HEK293 (cell line): ENCODE results near the gene TSHZ3.

Experiments
- CTCF ChIA-PET: fragments of 350-600 bp; formaldehyde crosslinking; extraction: SDS; loops from one replicate; lab custom pipeline; 2021; ENCODE audit warnings: antibody characterized with exemption; lab: Yijun Ruan, JAX
- POLR2A ChIA-PET: fragments of 300-600 bp; formaldehyde crosslinking; extraction: SDS; loops from one replicate; lab custom pipeline; 2020; ENCODE audit warnings: antibody characterized with exemption, inconsistent platforms; lab: Yijun Ruan, JAX
- H3K27ac ChIP-seq: fragments of 200-500 bp; sonication (Bioruptor generic); 2 replicates; pipeline ENCODE4 v1.5.1; 2014; ENCODE audit warnings: low read depth, low read length, control low read depth, inconsistent platforms; ENCODE audit errors: extremely low read depth
- H3K36me3 ChIP-seq, 2 experiments: fragments of 200-500 bp in 1 of 2; sonication (Bioruptor generic) in 1 of 2; 1 replicate in 1 of 2; 2 replicates in 1 of 2; pipeline ENCODE4 v1.5.1; 2014 to 2017; ENCODE audit warnings: inconsistent platforms in 2 of 2, low read length in 2 of 2; ENCODE audit not compliant: control insufficient read depth in 2 of 2, insufficient read depth in 1 of 2
- H3K4me1 ChIP-seq: fragments of 200-500 bp; sonication (Bioruptor generic); 2 replicates; pipeline ENCODE4 v1.5.1; 2014; ENCODE audit warnings: mild to moderate bottlenecking, low read length, inconsistent platforms; ENCODE audit not compliant: control insufficient read depth, insufficient read depth
- H3K4me3 ChIP-seq: 2 replicates; pipeline ENCODE4 v1.5.1; 2011; ENCODE audit warnings: low read depth, mild to moderate bottlenecking, control low read depth, low read length, moderate library complexity
- H3K9me3 ChIP-seq: fragments of 200-500 bp; sonication (Bioruptor generic); 2 replicates; pipeline ENCODE4 v1.5.1; 2014; ENCODE audit warnings: low read depth, low read length, inconsistent platforms; ENCODE audit not compliant: control insufficient read depth, insufficient read depth
- BCL11B ChIP-seq: fragments of 450-650 bp; formaldehyde crosslinking; IDR thresholded peaks from 2 replicates; pipeline ENCODE4 v1.5.1; 2016; ENCODE audit warnings: low read depth, missing biosample characterization, missing genetic modification characterization
- HOXD13 ChIP-seq: sonication (generic); formaldehyde crosslinking; IDR thresholded peaks from 2 replicates; pipeline ENCODE4 v1.8.0; 2022; ENCODE audit warnings: missing genetic modification reagents, borderline replicate concordance
- KLF9 ChIP-seq: fragments of 450-650 bp; formaldehyde crosslinking; IDR thresholded peaks from 2 replicates; pipeline ENCODE4 v1.5.1; 2016; ENCODE audit warnings: missing biosample characterization, missing genetic modification characterization, low read depth
- MYNN ChIP-seq: fragments of 450-650 bp; formaldehyde crosslinking; IDR thresholded peaks from 2 replicates; pipeline ENCODE4 v1.5.1; 2016; ENCODE audit warnings: missing biosample characterization, missing genetic modification characterization, borderline replicate concordance
- REST ChIP-seq: fragments of 450-650 bp; formaldehyde crosslinking; IDR thresholded peaks from 2 replicates; pipeline ENCODE4 v1.5.1; 2016; ENCODE audit warnings: missing biosample characterization, missing genetic modification characterization
- SCRT1 ChIP-seq: fragments of 450-650 bp; formaldehyde crosslinking; IDR thresholded peaks from 2 replicates; pipeline ENCODE4 v1.5.1; 2016; ENCODE audit warnings: missing biosample characterization, missing genetic modification characterization, borderline replicate concordance
- SP7 ChIP-seq: fragments of 450-650 bp; formaldehyde crosslinking; IDR thresholded peaks from 2 replicates; pipeline ENCODE4 v1.5.1; 2016; ENCODE audit warnings: missing biosample characterization, missing genetic modification characterization
- YY1 ChIP-seq: fragments of 450-650 bp; formaldehyde crosslinking; IDR thresholded peaks from 2 replicates; pipeline ENCODE4 v1.5.1; 2018; ENCODE audit warnings: missing biosample characterization, missing genetic modification characterization
- ZBTB48 ChIP-seq: fragments of 450-650 bp; formaldehyde crosslinking; IDR thresholded peaks from 2 replicates; pipeline ENCODE4 v1.5.1; 2016; ENCODE audit warnings: missing biosample characterization, missing genetic modification characterization
- ZIC2 ChIP-seq: fragments of 450-650 bp; formaldehyde crosslinking; IDR thresholded peaks from 2 replicates; pipeline ENCODE4 v1.5.1; 2016; ENCODE audit warnings: missing biosample characterization, missing genetic modification characterization
- ZNF18 ChIP-seq: fragments of 450-650 bp; formaldehyde crosslinking; IDR thresholded peaks from 2 replicates; pipeline ENCODE4 v1.5.1; 2016; ENCODE audit warnings: missing biosample characterization, missing genetic modification characterization
- ZNF211 ChIP-seq: fragments of 450-650 bp; formaldehyde crosslinking; IDR thresholded peaks from 2 replicates; pipeline ENCODE4 v1.5.1; 2016; ENCODE audit warnings: low read depth, missing biosample characterization, missing genetic modification characterization
- ZNF366 ChIP-seq: fragments of 450-650 bp; formaldehyde crosslinking; conservative IDR thresholded peaks from 2 replicates; pipeline ENCODE4 v1.5.1; 2016; ENCODE audit warnings: missing biosample characterization, missing genetic modification characterization
- ZNF426 ChIP-seq: fragments of 450-650 bp; formaldehyde crosslinking; IDR thresholded peaks from 2 replicates; pipeline ENCODE4 v1.5.1; 2017; ENCODE audit warnings: missing biosample characterization, missing genetic modification characterization, mild to moderate bottlenecking, inconsistent platforms, moderate library complexity
- ZNF548 ChIP-seq: fragments of 450-650 bp; formaldehyde crosslinking; IDR thresholded peaks from 2 replicates; pipeline ENCODE4 v1.5.1; 2016; ENCODE audit warnings: missing biosample characterization, missing genetic modification characterization
- ZNF555 ChIP-seq: fragments of 450-650 bp; formaldehyde crosslinking; conservative IDR thresholded peaks from 2 replicates; pipeline ENCODE4 v1.5.1; 2017; ENCODE audit warnings: missing biosample characterization, mild to moderate bottlenecking, missing genetic modification characterization, inconsistent platforms
- ZNF561 ChIP-seq: fragments of 450-650 bp; IDR thresholded peaks from 2 replicates; pipeline ENCODE4 v1.5.1; 2018; ENCODE audit warnings: missing biosample characterization, missing genetic modification characterization, borderline replicate concordance
- ZNF677 ChIP-seq: fragments of 450-650 bp; IDR thresholded peaks from 2 replicates; pipeline ENCODE4 v1.5.0; 2018; ENCODE audit warnings: missing biosample characterization, mild to moderate bottlenecking, missing genetic modification characterization, moderate library complexity
- ZNF707 ChIP-seq: fragments of 450-650 bp; formaldehyde crosslinking; IDR thresholded peaks from 2 replicates; pipeline ENCODE4 v1.5.1; 2016; ENCODE audit warnings: missing biosample characterization, missing genetic modification characterization
- ZSCAN16 ChIP-seq: fragments of 450-650 bp; formaldehyde crosslinking; IDR thresholded peaks from 2 replicates; pipeline ENCODE4 v1.5.1; 2016; ENCODE audit warnings: missing biosample characterization, missing genetic modification characterization
- ZSCAN30 ChIP-seq: fragments of 450-650 bp; IDR thresholded peaks from 2 replicates; pipeline ENCODE4 v1.5.1; 2018; ENCODE audit warnings: missing biosample characterization, mild to moderate bottlenecking, missing genetic modification characterization, moderate library complexity
- ZXDB ChIP-seq: fragments of 450-650 bp; formaldehyde crosslinking; IDR thresholded peaks from 2 replicates; pipeline ENCODE4 v1.5.1; 2016; ENCODE audit warnings: missing biosample characterization, missing genetic modification characterization
- TF ChIP-seq, protein P1 (sequence below): fragments of 450-650 bp; formaldehyde crosslinking; IDR thresholded peaks from 2 replicates; pipeline ENCODE4 v1.5.1; 2016; ENCODE audit warnings: missing biosample characterization, missing genetic modification characterization
- TF ChIP-seq, protein P2 (sequence below): fragments of 450-650 bp; formaldehyde crosslinking; IDR thresholded peaks from 2 replicates; pipeline ENCODE4; 2016; ENCODE audit warnings: missing biosample characterization, missing genetic modification characterization
- TF ChIP-seq, protein P3 (sequence below): fragments of 450-650 bp; formaldehyde crosslinking; IDR thresholded peaks from 2 replicates; pipeline ENCODE4 v1.5.1; 2017; ENCODE audit warnings: missing biosample characterization, missing genetic modification characterization
- TF ChIP-seq, protein P4 (sequence below): fragments of 450-650 bp; IDR thresholded peaks from 2 replicates; pipeline ENCODE4 v1.5.1; 2018; ENCODE audit warnings: missing biosample characterization, mild to moderate bottlenecking, missing genetic modification characterization

Gene TSHZ3

GRCh38 chr19:31266196-31266595, 83.0 kb downstream of the TSHZ3 start:
- ChIA-PET CTCF (no interaction called here), POLR2A (no interaction called here)
- TF ChIP-seq YY1 (tag by site-specific recombination): no peak
- no peak for TF ChIP-seq ZNF18 (tag by site-specific recombination)
- no peak for TF ChIP-seq ZNF555 (tag by site-specific recombination)
- no peak for TF ChIP-seq ZSCAN30
- TF ChIP-seq SCRT1: no peak
- TF ChIP-seq SP7 (tag by site-specific recombination): no peak
- no peak for TF ChIP-seq ZNF561 (tag by site-specific recombination)
- TF ChIP-seq, protein P1, sequence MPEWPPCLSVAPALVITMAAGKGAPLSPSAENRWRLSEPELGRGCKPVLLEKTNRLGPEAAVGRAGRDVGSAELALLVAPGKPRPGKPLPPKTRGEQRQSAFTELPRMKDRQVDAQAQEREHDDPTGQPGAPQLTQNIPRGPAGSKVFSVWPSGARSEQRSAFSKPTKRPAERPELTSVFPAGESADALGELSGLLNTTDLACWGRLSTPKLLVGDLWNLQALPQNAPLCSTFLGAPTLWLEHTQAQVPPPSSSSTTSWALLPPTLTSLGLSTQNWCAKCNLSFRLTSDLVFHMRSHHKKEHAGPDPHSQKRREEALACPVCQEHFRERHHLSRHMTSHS: no peak
- TF ChIP-seq REST (tag by site-specific recombination): no peak
- no peak for TF ChIP-seq ZXDB (tag by site-specific recombination)
- TF ChIP-seq ZNF366: no peak
- no peak for TF ChIP-seq ZBTB48 (tag by site-specific recombination)
- Histone ChIP-seq H3K4me3 (no peak overlapping the region), H3K36me3 (no peaks in the 10 kb centered on the region), H3K9me3 (no peaks in the 10 kb centered on the region), H3K4me1 (peaks cover 21% of the 10 kb centered on the region), H3K27ac (no peak overlapping the region)

- Histone ChIP-seq H3K27ac (no peak overlapping the region), H3K4me1 (peaks cover 23% of the 10 kb centered on the region), H3K4me3 (no peak overlapping the region), H3K36me3 (no peaks in the 10 kb centered on the region), H3K9me3 (0 out of 2 replicates have a peak, but pooled peaks cover 2% of the 10 kb centered on the region)
- TF ChIP-seq HOXD13 (CRISPR knock-in tag) (no peak), ZNF548 (tag by site-specific recombination) (no peak), ZNF677 (tag by site-specific recombination) (no peak), MYNN (tag by site-specific recombination) (no peak), ZSCAN16 (tag by site-specific recombination) (no peak), ZNF426 (no peak), ZNF707 (tag by site-specific recombination) (no peak), ZNF211 (no peak), ZIC2 (tag by site-specific recombination) (no peak), BCL11B (tag by site-specific recombination) (no peak), KLF9 (no peak)
- TF ChIP-seq, protein P2, sequence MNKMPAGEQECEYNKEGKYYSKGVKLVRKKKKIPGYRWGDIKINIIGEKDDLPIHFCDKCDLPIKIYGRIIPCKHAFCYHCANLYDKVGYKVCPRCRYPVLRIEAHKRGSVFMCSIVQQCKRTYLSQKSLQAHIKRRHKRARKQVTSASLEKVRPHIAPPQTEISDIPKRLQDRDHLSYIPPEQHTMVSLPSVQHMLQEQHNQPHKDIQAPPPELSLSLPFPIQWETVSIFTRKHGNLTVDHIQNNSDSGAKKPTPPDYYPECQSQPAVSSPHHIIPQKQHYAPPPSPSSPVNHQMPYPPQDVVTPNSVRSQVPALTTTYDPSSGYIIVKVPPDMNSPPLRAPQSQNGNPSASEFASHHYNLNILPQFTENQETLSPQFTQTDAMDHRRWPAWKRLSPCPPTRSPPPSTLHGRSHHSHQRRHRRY (tag by site-specific recombination): no peak
- TF ChIP-seq, protein P3, sequence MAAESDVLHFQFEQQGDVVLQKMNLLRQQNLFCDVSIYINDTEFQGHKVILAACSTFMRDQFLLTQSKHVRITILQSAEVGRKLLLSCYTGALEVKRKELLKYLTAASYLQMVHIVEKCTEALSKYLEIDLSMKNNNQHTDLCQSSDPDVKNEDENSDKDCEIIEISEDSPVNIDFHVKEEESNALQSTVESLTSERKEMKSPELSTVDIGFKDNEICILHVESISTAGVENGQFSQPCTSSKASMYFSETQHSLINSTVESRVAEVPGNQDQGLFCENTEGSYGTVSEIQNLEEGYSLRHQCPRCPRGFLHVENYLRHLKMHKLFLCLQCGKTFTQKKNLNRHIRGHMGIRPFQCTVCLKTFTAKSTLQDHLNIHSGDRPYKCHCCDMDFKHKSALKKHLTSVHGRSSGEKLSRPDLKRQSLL (tag by site-specific recombination): no peak
- TF ChIP-seq, protein P4, sequence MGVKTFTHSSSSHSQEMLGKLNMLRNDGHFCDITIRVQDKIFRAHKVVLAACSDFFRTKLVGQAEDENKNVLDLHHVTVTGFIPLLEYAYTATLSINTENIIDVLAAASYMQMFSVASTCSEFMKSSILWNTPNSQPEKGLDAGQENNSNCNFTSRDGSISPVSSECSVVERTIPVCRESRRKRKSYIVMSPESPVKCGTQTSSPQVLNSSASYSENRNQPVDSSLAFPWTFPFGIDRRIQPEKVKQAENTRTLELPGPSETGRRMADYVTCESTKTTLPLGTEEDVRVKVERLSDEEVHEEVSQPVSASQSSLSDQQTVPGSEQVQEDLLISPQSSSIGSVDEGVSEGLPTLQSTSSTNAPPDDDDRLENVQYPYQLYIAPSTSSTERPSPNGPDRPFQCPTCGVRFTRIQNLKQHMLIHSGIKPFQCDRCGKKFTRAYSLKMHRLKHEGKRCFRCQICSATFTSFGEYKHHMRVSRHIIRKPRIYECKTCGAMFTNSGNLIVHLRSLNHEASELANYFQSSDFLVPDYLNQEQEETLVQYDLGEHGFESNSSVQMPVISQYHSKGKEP (tag by site-specific recombination): no peak
- CTCF ChIA-PET: interaction anchor here (2.4 kb wide), 1 partner anchor 74 kb away, joined by 6 read pairs; no protein-coding TSS in a partner anchor
- POLR2A ChIA-PET: interaction anchor here (0.6 kb wide), 1 partner anchor 10 kb away, joined by 4 read pairs; no protein-coding TSS in a partner anchor
These were observed 85.0 kb downstream of the TSHZ3 start for GRCh38 chr19:31264041-31264778.
